Trophoblast cell (in vitro differentiated cells and primary cell): ENCODE results near the gene SCARB2.

Experiments
- DNase-seq, 2 donors: peaks; one replicate each; pipeline ENCODE4 v3.0.0-alpha.2; 2016
- H2AFZ ChIP-seq: 2 replicates; pipeline ENCODE4 v1.6.1; 2013; ENCODE audit warnings: low read length, moderate library complexity, mild to moderate bottlenecking; ENCODE audit not compliant: insufficient read depth, poor library complexity
- H2AK5ac ChIP-seq: 2 replicates; pipeline ENCODE4 v1.6.1; 2013; ENCODE audit warnings: mild to moderate bottlenecking, low read length
- H2BK120ac ChIP-seq: 2 replicates; pipeline ENCODE4 v1.6.1; 2013; ENCODE audit warnings: low read length, mild to moderate bottlenecking, moderate library complexity; ENCODE audit not compliant: insufficient read depth, poor library complexity
- H2BK12ac ChIP-seq: 2 replicates; pipeline ENCODE4 v1.6.1; 2013; ENCODE audit warnings: mild to moderate bottlenecking, low read length, moderate library complexity
- H2BK5ac ChIP-seq: 2 replicates; pipeline ENCODE4 v1.6.1; 2013; ENCODE audit warnings: low read length, low read depth, moderate library complexity, mild to moderate bottlenecking; ENCODE audit not compliant: poor library complexity
- H3K14ac ChIP-seq: 2 replicates; pipeline ENCODE4 v1.6.1; 2013; ENCODE audit warnings: mild to moderate bottlenecking, low read length
- H3K18ac ChIP-seq: 2 replicates; pipeline ENCODE4 v1.6.1; 2013; ENCODE audit warnings: mild to moderate bottlenecking, low read length
- H3K23ac ChIP-seq: 2 replicates; pipeline ENCODE4 v1.6.1; 2013; ENCODE audit warnings: low read length
- H3K27ac ChIP-seq: 2 replicates; pipeline ENCODE4 v1.5.1; 2013; ENCODE audit warnings: low read depth, mild to moderate bottlenecking, inconsistent platforms, low read length, moderate library complexity
- H3K27me3 ChIP-seq: 2 replicates; pipeline ENCODE4 v1.6.1; 2013; ENCODE audit warnings: inconsistent platforms, mild to moderate bottlenecking, low read length, moderate library complexity; ENCODE audit not compliant: insufficient read depth
- H3K36me3 ChIP-seq, 2 experiments: 1 replicate in 1 of 2; 2 replicates in 1 of 2; pipeline ENCODE4 v1.6.1; 2013; ENCODE audit warnings: low read length in 2 of 2, mild to moderate bottlenecking in 2 of 2, moderate library complexity in 1 of 2; ENCODE audit not compliant: insufficient read depth in 2 of 2, control insufficient read depth in 1 of 2
- H3K4ac ChIP-seq: 2 replicates; pipeline ENCODE4 v1.6.1; 2013; ENCODE audit warnings: low read depth, mild to moderate bottlenecking, low read length, moderate library complexity
- H3K4me1 ChIP-seq, 2 experiments: 1 replicate in 1 of 2; 2 replicates in 1 of 2; pipeline ENCODE4 v1.6.1; 2013; ENCODE audit warnings: low read length in 2 of 2, mild to moderate bottlenecking in 2 of 2, moderate library complexity in 1 of 2; ENCODE audit not compliant: insufficient read depth in 2 of 2, control insufficient read depth in 1 of 2
- H3K4me2 ChIP-seq: 2 replicates; pipeline ENCODE4 v1.6.1; 2013; ENCODE audit warnings: inconsistent platforms, mild to moderate bottlenecking, low read length, moderate library complexity
- H3K4me3 ChIP-seq: 2 replicates; pipeline ENCODE4 v1.5.1; 2013; ENCODE audit warnings: mild to moderate bottlenecking, low read depth, low read length, inconsistent platforms
- H3K79me1 ChIP-seq: one replicate; pipeline ENCODE4 v1.6.1; 2013; ENCODE audit warnings: low read length
- H3K79me2 ChIP-seq: 2 replicates; pipeline ENCODE4 v1.6.1; 2013; ENCODE audit warnings: low read length, mild to moderate bottlenecking; ENCODE audit not compliant: control insufficient read depth, insufficient read depth, poor library complexity
- H3K9ac ChIP-seq: 2 replicates; pipeline ENCODE4 v1.6.1; 2013; ENCODE audit warnings: mild to moderate bottlenecking, low read length
- H3K9me3 ChIP-seq: 2 replicates; pipeline ENCODE4 v1.6.1; 2013; ENCODE audit warnings: low read depth, mild to moderate bottlenecking, control low read depth, inconsistent platforms, low read length; ENCODE audit not compliant: insufficient read depth
- H4K12ac ChIP-seq: 2 replicates; pipeline ENCODE4 v1.6.1; 2013; ENCODE audit warnings: low read depth, mild to moderate bottlenecking, low read length, moderate library complexity
- H4K8ac ChIP-seq: 2 replicates; pipeline ENCODE4 v1.6.1; 2013; ENCODE audit warnings: low read depth, mild to moderate bottlenecking, low read length, moderate library complexity
- H4K91ac ChIP-seq: one replicate; pipeline ENCODE4 v1.6.1; 2013; ENCODE audit warnings: low read depth, mild to moderate bottlenecking, low read length, moderate library complexity
- WGBS: extraction: QIAGEN DNeasy Blood & Tissue Kit; methylation state at CpG from one replicate; pipeline ENCODE4 v1.1.7; 2013; ENCODE audit warnings: missing lambda C conversion rate; ENCODE audit not compliant: insufficient read length, insufficient coverage; ENCODE audit errors: extremely low coverage; 5-methylcytosine and 5-hydroxymethylcytosine counted together

The SCARB2 gene

DNA sequence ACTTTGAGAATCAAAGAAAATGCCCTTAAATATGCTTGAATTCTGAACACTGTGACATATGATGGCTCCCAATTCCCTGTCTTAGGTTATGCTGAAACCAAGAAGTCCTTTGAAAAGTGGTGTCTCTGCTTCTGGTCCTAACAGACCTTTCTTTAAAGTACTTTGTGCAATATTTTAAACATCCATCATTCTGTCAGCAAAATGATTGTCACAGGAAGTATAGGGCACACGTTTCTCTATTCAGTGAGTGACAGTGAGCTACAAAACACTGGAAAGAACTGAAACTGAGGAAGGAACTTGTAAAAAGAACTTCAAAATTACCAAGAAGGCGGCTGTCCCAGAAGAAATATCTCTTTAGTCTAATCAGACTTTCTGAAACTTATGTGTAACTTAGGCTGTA lies 53.3 kb downstream of the SCARB2 start:
- Histone ChIP-seq H4K8ac (no peak overlapping the region), H3K4me1 (no peaks in the 10 kb centered on the region), H2BK12ac (no peak overlapping the region), H3K9ac (no peak overlapping the region), H3K36me3 (peaks cover 7% of the 10 kb centered on the region in 2 experiments), H3K27me3 (no peaks in the 10 kb centered on the region), H3K23ac (no peak overlapping the region), H3K9me3 (no peaks in the 10 kb centered on the region), H2BK5ac (no peak overlapping the region), H3K79me2 (no peaks in the 10 kb centered on the region), H4K91ac (no peak overlapping the region), H2AFZ (no peak overlapping the region), H3K14ac (no peak overlapping the region), H4K12ac (no peak overlapping the region), H2AK5ac (no peak overlapping the region), H2BK120ac (no peak overlapping the region), H3K4ac (no peak overlapping the region), H3K27ac (no peak overlapping the region), H3K18ac (no peak overlapping the region), H3K79me1 (no peaks in the 10 kb centered on the region), H3K4me3 (no peak overlapping the region), H3K4me2 (no peak overlapping the region)
- no CpG with 5 or more reads among the region's 2 CpGs for WGBS
- DNase-seq: no peak

- Histone ChIP-seq H3K4ac (no peak overlapping the region), H3K79me1 (no peaks in the 10 kb centered on the region), H3K4me2 (no peak overlapping the region), H3K4me1 (no peaks in the 10 kb centered on the region), H3K9me3 (no peaks in the 10 kb centered on the region), H3K27ac (no peak overlapping the region), H3K23ac (no peak overlapping the region), H4K8ac (no peak overlapping the region), H4K91ac (no peak overlapping the region), H2BK120ac (no peak overlapping the region), H4K12ac (no peak overlapping the region), H2AK5ac (no peak overlapping the region), H3K36me3 (peaks cover 3% of the 10 kb centered on the region in 2 experiments), H3K18ac (no peak overlapping the region), H2BK12ac (no peak overlapping the region), H3K27me3 (no peaks in the 10 kb centered on the region), H3K4me3 (no peak overlapping the region), H3K79me2 (no peaks in the 10 kb centered on the region), H2BK5ac (no peak overlapping the region), H3K9ac (no peak overlapping the region), H2AFZ (no peak overlapping the region), H3K14ac (no peak overlapping the region)
- DNase-seq: no peak
- WGBS: no CpG with 5 or more reads among the region's 2 CpGs
Observed at GRCh38 chr4:76156635-76157034, 57.0 kb downstream of the SCARB2 start.

DNA sequence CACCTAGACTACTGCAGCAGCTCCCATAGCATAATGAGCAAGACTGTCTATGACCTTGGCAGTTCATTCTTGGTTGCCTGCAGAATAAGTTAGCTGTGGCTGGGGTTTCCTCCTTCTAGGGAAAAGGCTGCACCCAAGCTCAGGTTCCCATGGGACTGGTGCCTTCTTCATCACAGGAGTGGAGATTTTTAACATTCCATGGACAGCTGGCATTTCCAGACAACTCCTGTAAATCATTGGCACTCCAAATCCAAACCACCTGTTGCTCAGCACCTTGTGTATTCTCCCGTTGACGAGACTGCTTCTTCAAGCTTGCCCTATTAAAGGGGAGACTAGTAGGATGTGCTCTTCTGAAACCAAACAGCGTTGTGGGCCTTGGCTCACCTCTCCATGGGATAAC lies 57.6 kb downstream of the SCARB2 start:
- no peak for DNase-seq
- Histone ChIP-seq H3K27me3 (no peaks in the 10 kb centered on the region), H3K18ac (no peak overlapping the region), H4K91ac (no peak overlapping the region), H3K27ac (no peak overlapping the region), H3K79me2 (no peaks in the 10 kb centered on the region), H3K36me3 (no peaks in the 10 kb centered on the region), H3K23ac (no peak overlapping the region), H3K9ac (no peak overlapping the region), H3K14ac (no peak overlapping the region), H2BK12ac (no peak overlapping the region), H3K4me2 (no peak overlapping the region), H3K79me1 (no peaks in the 10 kb centered on the region), H2AK5ac (no peak overlapping the region), H3K4me3 (no peak overlapping the region), H2AFZ (no peak overlapping the region), H4K12ac (no peak overlapping the region), H4K8ac (no peak overlapping the region), H3K4ac (no peak overlapping the region), H2BK5ac (no peak overlapping the region), H2BK120ac (no peak overlapping the region), H3K9me3 (no peaks in the 10 kb centered on the region), H3K4me1 (no peaks in the 10 kb centered on the region)
- WGBS: no CpG with 5 or more reads among the region's 3 CpGs

- H4K91ac ChIP-seq: no peak overlapping the region
- H4K12ac ChIP-seq: no peak overlapping the region
- DNase-seq: no peak
- peaks cover 2% of the 10 kb centered on the region for H3K79me2 ChIP-seq
- H3K27me3 ChIP-seq: no peaks in the 10 kb centered on the region
- no peak overlapping the region for H4K8ac ChIP-seq
- H3K4me2 ChIP-seq: no peak overlapping the region
- no peaks in the 10 kb centered on the region for H3K9me3 ChIP-seq
- no peak overlapping the region for H3K4ac ChIP-seq
- H3K4me3 ChIP-seq: no peak overlapping the region
- no peak overlapping the region for H3K23ac ChIP-seq
- H3K14ac ChIP-seq: no peak overlapping the region
- no peak overlapping the region for H2AFZ ChIP-seq
- H2AK5ac ChIP-seq: no peak overlapping the region
- H3K79me1 ChIP-seq: no peaks in the 10 kb centered on the region
- no peak overlapping the region for H3K18ac ChIP-seq
- H3K36me3 ChIP-seq: no peaks in the 10 kb centered on the region
- no CpG with 5 or more reads among the region's 2 CpGs for WGBS
- no peaks in the 10 kb centered on the region for H3K4me1 ChIP-seq
- H3K9ac ChIP-seq: no peak overlapping the region
- H2BK12ac ChIP-seq: no peak overlapping the region
- no peak overlapping the region for H2BK5ac ChIP-seq
- no peak overlapping the region for H3K27ac ChIP-seq
- no peak overlapping the region for H2BK120ac ChIP-seq
Observed at GRCh38 chr4:76153356-76153755, 60.3 kb downstream of the SCARB2 start.
